ENCODE results near the gene ITPK1.
A peak's percentile ranks its signal among the peaks of the same experiment; 100 is the strongest.

Gene ITPK1

DNA sequence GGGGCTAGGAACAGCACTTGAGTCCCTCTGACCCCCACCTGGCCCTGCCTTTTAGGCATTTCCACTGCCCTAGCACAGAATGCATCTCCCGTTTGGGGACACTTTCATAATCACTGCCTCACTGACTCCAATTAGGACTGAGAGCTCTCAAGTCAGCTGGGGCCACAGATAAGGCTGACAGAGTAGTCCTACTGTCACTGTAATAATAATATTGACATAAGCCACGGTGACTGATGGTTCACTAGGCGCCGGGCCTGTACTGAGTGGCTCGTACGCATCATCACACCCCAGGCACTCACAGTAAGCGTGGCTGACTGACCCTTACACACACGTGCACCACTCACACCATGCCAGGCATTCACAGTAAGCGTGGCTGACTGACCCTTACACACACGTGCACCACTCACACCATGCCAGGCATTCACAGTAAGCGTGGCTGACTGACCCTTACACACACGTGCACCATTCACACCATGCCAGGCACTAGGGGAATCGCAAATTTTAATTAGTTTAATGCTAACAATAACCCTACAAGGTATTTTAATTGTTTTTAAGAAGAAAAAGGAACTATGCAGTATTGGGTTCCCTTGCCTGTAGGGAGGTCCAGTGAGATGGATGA, 105.1 kb downstream of the ITPK1 start:
- Histone ChIP-seq H3K36me3 (ENCODE audit: control insufficient read depth in 2 of 2, insufficient read depth in 1 of 2, low read length in 2 of 2) (no peaks in the 10 kb centered on the region), H3K27ac (ENCODE audit: extremely low read depth, low read depth, low read length) (no peak overlapping the region), H3K4me3 (ENCODE audit: low read depth, low read length) (no peak overlapping the region), H3K4me1 (ENCODE audit: control insufficient read depth, insufficient read depth, low read length) (peaks cover 5% of the 10 kb centered on the region), H3K9me3 (ENCODE audit: control insufficient read depth, insufficient read depth, low read depth, low read length) (no peaks in the 10 kb centered on the region)
- CTCF ChIA-PET = interaction anchor here (1.0 to 1.2 kb wide), 2 partner anchors 60 to 102 kb away, joined by 3 to 4 read pairs; no protein-coding TSS in a partner anchor
- TF ChIP-seq FEZF1 (tag by site-specific recombination; IDR thresholded peaks at IDR 0.05) (peak; percentile 28; the same call in 1 of the 2 replicates), ZNF169 (tag by site-specific recombination; IDR thresholded peaks at IDR 0.05) (no peak), ZNF311 (tag by site-specific recombination; IDR thresholded peaks at IDR 0.05; ENCODE audit: borderline replicate concordance) (no peak), ZEB2 (tag by site-specific recombination; IDR thresholded peaks at IDR 0.05) (0 out of 2 replicates have a peak, but pooled peaks have one; percentile 34), ZNF10 (tag by site-specific recombination; IDR thresholded peaks at IDR 0.05) (peak; percentile 55; the same call in 1 of the 2 replicates), SP7 (tag by site-specific recombination; IDR thresholded peaks at IDR 0.05) (peak; percentile 44; the same call in 1 of the 2 replicates), GLIS1 (tag by site-specific recombination; IDR thresholded peaks at IDR 0.05) (peak; percentile 63), ZNF16 (tag by site-specific recombination; IDR thresholded peaks at IDR 0.05; ENCODE audit: low read depth) (no peak), OSR2 (tag by site-specific recombination; IDR thresholded peaks at IDR 0.05) (peak; percentile 78), ZIC2 (tag by site-specific recombination; IDR thresholded peaks at IDR 0.05) (peak; percentile 82), ZNF629 (tag by site-specific recombination; IDR thresholded peaks at IDR 0.05) (peak; percentile 63), ZFP3 (tag by site-specific recombination; IDR thresholded peaks at IDR 0.05; ENCODE audit: low read depth) (no peak), ZNF18 (tag by site-specific recombination; IDR thresholded peaks at IDR 0.05) (peak; percentile 59; the same call in 1 of the 2 replicates), ZNF692 (tag by site-specific recombination; IDR thresholded peaks at IDR 0.05) (0 out of 2 replicates have a peak, but pooled peaks have one; percentile 16)
- TF ChIP-seq, protein P1, sequence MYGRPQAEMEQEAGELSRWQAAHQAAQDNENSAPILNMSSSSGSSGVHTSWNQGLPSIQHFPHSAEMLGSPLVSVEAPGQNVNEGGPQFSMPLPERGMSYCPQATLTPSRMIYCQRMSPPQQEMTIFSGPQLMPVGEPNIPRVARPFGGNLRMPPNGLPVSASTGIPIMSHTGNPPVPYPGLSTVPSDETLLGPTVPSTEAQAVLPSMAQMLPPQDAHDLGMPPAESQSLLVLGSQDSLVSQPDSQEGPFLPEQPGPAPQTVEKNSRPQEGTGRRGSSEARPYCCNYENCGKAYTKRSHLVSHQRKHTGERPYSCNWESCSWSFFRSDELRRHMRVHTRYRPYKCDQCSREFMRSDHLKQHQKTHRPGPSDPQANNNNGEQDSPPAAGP (tag by site-specific recombination; IDR thresholded peaks at IDR 0.05) = peak; percentile 35; the same call in 1 of the 2 replicates
- TF ChIP-seq, protein P2, sequence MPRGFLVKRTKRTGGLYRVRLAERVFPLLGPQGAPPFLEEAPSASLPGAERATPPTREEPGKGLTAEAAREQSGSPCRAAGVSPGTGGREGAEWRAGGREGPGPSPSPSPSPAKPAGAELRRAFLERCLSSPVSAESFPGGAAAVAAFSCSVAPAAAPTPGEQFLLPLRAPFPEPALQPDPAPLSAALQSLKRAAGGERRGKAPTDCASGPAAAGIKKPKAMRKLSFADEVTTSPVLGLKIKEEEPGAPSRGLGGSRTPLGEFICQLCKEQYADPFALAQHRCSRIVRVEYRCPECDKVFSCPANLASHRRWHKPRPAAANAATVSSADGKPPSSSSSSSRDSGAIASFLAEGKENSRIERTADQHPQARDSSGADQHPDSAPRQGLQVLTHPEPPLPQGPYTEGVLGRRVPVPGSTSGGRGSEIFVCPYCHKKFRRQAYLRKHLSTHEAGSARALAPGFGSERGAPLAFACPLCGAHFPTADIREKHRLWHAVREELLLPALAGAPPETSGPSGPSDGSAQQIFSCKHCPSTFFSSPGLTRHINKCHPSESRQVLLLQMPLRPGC (tag by site-specific recombination; IDR thresholded peaks at IDR 0.05) = peak; percentile 40; the same call in 1 of the 2 replicates
- POLR2A ChIA-PET = no interaction called here

- ChIA-PET POLR2A (no interaction called here), CTCF (interaction anchor here (1.2 kb wide), 1 partner anchor 60 kb away, joined by 3 read pairs; no protein-coding TSS in a partner anchor)
- Histone ChIP-seq H3K36me3 (ENCODE audit: control insufficient read depth in 2 of 2, insufficient read depth in 1 of 2, low read length in 2 of 2) (no peaks in the 10 kb centered on the region), H3K9me3 (ENCODE audit: control insufficient read depth, insufficient read depth, low read depth, low read length) (no peaks in the 10 kb centered on the region), H3K27ac (ENCODE audit: extremely low read depth, low read depth, low read length) (no peak overlapping the region), H3K4me3 (ENCODE audit: low read depth, low read length) (no peak overlapping the region), H3K4me1 (ENCODE audit: control insufficient read depth, insufficient read depth, low read length) (peaks cover 5% of the 10 kb centered on the region)
- TF ChIP-seq GLI2 (tag by site-specific recombination; IDR thresholded peaks at IDR 0.05; ENCODE audit: borderline replicate concordance, low read depth) (no peak), ZNF19 (tag by site-specific recombination; IDR thresholded peaks at IDR 0.05; ENCODE audit: low read depth) (no peak), ZNF2 (tag by site-specific recombination; IDR thresholded peaks at IDR 0.05) (no peak), ZNF510 (tag by site-specific recombination; IDR thresholded peaks at IDR 0.05; ENCODE audit: insufficient replicate concordance) (no peak), ZNF266 (tag by site-specific recombination; IDR thresholded peaks at IDR 0.05; ENCODE audit: low read depth) (no peak), ZNF677 (tag by site-specific recombination; IDR thresholded peaks at IDR 0.05) (no peak), ZFP3 (tag by site-specific recombination; IDR thresholded peaks at IDR 0.05; ENCODE audit: low read depth) (no peak), ZNF555 (tag by site-specific recombination; conservative IDR thresholded peaks at IDR 0.05) (no peak), ZNF600 (tag by site-specific recombination; IDR thresholded peaks at IDR 0.05) (no peak), ZNF274 (IDR thresholded peaks at IDR 0.05; ENCODE audit: low read length) (no peak), ZNF274 (tag by site-specific recombination; IDR thresholded peaks at IDR 0.05; ENCODE audit: borderline replicate concordance) (no peak), ZNF16 (tag by site-specific recombination; IDR thresholded peaks at IDR 0.05; ENCODE audit: low read depth) (no peak), ZNF626 (tag by site-specific recombination; IDR thresholded peaks at IDR 0.05) (no peak), ZNF341 (tag by site-specific recombination; IDR thresholded peaks at IDR 0.05; ENCODE audit: low read depth) (no peak), SCRT2 (tag by site-specific recombination; IDR thresholded peaks at IDR 0.05) (no peak), ZNF324 (tag by site-specific recombination; IDR thresholded peaks at IDR 0.05) (no peak)
These were observed 105.6 kb downstream of the ITPK1 start for GRCh38 chr14:93010130-93010499.
